ENCODE data around the gene COMP.

COMP gene

DNA sequence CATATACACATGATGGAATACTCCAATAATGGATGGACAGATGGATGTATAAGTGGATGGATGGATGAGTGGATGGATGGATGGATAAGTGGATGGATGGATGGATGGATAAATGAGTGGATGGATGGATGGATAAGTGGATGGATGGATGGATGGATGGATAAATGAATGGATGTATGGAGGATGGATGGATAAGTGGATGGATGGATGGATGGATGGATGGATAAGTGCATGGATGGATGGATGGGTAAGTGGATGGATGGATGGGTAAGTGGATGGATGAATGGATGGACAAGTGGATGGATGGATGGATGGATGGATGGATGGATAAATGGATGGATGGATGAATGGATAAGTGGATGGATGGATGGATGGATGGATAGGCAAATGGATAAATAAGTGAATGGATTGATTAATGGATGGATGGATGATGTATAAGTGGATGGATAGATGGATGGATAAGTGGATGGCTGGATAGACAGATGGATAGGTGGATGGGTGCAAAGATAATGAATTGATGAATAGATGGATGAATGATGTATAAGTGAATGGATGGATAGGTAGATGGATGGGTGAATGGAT, 8.4 kb upstream of the COMP start:
- no peak overlapping the region for H3K9ac ChIP-seq
- no peaks in the 10 kb centered on the region for H3K79me2 ChIP-seq
- H2AFZ ChIP-seq = no peak overlapping the region
- H3K4me1 ChIP-seq = no peaks in the 10 kb centered on the region
- no peaks in the 10 kb centered on the region for H3K27me3 ChIP-seq (ENCODE audit: control insufficient read depth, insufficient read depth, low read length)
- no peak overlapping the region for H3K4me2 ChIP-seq (ENCODE audit: low read length)
- H3K9me3 ChIP-seq (ENCODE audit: control insufficient read depth, low read length) = no peaks in the 10 kb centered on the region
- H3K27ac ChIP-seq = no peak overlapping the region
- H3K36me3 ChIP-seq (ENCODE audit: control insufficient read depth, insufficient read depth, low read length) = no peaks in the 10 kb centered on the region
- TF ChIP-seq, protein P1, sequence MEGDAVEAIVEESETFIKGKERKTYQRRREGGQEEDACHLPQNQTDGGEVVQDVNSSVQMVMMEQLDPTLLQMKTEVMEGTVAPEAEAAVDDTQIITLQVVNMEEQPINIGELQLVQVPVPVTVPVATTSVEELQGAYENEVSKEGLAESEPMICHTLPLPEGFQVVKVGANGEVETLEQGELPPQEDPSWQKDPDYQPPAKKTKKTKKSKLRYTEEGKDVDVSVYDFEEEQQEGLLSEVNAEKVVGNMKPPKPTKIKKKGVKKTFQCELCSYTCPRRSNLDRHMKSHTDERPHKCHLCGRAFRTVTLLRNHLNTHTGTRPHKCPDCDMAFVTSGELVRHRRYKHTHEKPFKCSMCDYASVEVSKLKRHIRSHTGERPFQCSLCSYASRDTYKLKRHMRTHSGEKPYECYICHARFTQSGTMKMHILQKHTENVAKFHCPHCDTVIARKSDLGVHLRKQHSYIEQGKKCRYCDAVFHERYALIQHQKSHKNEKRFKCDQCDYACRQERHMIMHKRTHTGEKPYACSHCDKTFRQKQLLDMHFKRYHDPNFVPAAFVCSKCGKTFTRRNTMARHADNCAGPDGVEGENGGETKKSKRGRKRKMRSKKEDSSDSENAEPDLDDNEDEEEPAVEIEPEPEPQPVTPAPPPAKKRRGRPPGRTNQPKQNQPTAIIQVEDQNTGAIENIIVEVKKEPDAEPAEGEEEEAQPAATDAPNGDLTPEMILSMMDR (IDR thresholded peaks at IDR 0.05) = no peak
- no peak overlapping the region for H3K4me3 ChIP-seq (ENCODE audit: low read depth, low read length)

DNA sequence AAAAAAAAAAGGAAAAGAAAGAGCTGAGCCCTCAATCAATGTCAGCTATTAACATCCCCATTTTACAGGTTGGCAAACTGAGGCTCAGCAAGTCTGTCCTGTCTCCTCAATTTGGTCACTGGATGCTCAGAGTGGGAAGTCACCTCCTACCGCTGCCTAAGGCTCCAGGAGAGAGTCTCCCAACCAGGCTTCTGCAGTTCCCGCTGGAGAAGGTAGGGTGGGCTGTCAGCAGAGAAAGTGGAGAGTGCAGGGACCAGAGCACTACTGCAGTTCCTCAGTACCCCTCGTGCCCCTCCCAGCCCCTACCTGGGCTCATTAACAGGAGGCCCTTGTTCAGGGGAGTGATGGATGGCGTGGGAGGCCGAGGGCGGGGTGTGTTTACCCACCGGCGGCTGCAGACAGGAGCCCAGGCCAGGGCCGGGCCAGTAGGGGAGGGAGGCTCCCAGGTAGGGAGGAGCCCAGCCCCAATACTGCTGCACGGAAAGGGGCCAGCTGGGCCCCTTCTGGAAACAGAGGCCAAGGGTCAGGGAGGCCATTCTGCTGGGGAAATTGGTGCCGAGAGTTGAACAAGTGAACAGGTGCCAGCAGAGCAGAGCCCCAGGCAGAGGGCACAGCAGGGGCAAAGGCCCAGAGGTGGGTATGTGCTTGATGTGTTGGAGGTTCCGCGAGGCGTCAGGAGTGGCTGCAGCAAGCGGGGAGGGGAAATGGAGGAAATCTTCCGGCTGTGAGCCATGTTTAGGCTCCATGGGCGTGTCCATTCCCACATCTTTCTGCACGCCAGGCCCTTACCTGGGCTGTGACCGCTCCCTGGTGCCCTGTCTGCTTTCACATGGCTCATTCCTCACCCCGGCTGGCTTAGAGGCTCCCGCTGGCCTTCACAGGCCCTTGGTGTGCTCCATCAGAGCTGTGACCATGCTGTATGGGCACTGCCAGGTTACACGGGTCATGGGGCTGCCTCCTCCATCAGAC, 7.6 kb upstream of the COMP start:
- H3K4me2 ChIP-seq (ENCODE audit: low read length) = no peak overlapping the region
- no peaks in the 10 kb centered on the region for H3K36me3 ChIP-seq (ENCODE audit: control insufficient read depth, insufficient read depth, low read length)
- H2AFZ ChIP-seq = no peak overlapping the region
- H3K4me1 ChIP-seq = no peaks in the 10 kb centered on the region
- no peak overlapping the region for H3K27ac ChIP-seq
- H3K9ac ChIP-seq = no peak overlapping the region
- H3K4me3 ChIP-seq (ENCODE audit: low read depth, low read length) = no peak overlapping the region
- TF ChIP-seq, protein P1 (IDR thresholded peaks at IDR 0.05) = no peak
- H3K79me2 ChIP-seq = no peaks in the 10 kb centered on the region
- no peaks in the 10 kb centered on the region for H3K27me3 ChIP-seq (ENCODE audit: control insufficient read depth, insufficient read depth, low read length)
- no peaks in the 10 kb centered on the region for H3K9me3 ChIP-seq (ENCODE audit: control insufficient read depth, low read length)

DNA sequence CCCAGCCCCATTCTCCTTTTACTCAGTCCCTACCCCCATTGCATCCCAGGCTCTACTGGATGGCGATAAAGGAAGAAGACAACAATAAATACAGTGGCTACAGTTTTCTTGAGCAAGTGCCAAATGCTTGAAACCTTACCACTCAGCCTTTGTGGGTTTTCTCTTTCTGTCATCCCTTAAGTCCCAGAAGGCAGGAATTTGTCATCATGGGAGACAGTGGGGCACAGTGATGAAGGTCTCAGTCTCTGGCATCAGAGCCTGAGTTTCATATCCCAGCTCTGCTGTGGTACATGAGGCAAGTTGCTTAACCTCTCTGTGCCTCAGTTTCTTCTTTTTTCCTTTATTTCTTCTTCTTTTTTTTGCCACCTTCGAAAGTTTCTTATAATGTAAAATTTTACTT, 5.1 kb upstream of the COMP start:
- Histone ChIP-seq H3K36me3 (ENCODE audit: control insufficient read depth, insufficient read depth, low read length) (no peaks in the 10 kb centered on the region), H3K9me3 (ENCODE audit: control insufficient read depth, low read length) (no peaks in the 10 kb centered on the region), H2AFZ (no peak overlapping the region), H3K4me2 (ENCODE audit: low read length) (no peak overlapping the region), H3K27ac (no peak overlapping the region), H3K27me3 (ENCODE audit: control insufficient read depth, insufficient read depth, low read length) (no peaks in the 10 kb centered on the region), H3K79me2 (no peaks in the 10 kb centered on the region), H3K9ac (no peak overlapping the region), H3K4me1 (no peaks in the 10 kb centered on the region), H3K4me3 (ENCODE audit: low read depth, low read length) (no peak overlapping the region)
- TF ChIP-seq, protein P1 (IDR thresholded peaks at IDR 0.05) = no peak

DNA sequence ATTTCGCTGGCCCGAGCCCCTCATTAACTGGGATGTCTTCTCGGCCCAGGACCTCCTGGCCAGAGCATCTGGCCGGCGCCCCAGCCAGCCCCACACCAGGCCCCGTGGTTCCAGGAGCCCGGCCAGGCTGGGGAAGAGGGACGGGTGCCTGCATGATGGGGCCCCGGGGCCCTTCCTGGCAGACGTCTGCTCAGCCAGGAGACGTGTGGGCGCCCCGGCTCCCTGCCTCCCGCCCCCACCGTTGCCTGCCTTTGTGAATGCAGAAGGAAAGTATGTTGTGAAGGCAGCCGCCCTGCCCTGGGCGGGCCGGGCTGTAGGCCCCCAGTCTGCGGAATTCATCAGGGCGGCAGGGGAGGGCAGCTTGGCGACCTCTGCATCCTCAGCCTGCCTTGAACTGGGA, 4.4 kb upstream of the COMP start:
- no peak overlapping the region for H3K4me2 ChIP-seq (ENCODE audit: low read length)
- H3K4me3 ChIP-seq (ENCODE audit: low read depth, low read length) = no peak overlapping the region
- H3K4me1 ChIP-seq = no peaks in the 10 kb centered on the region
- TF ChIP-seq, protein P1 (IDR thresholded peaks at IDR 0.05) = no peak
- no peaks in the 10 kb centered on the region for H3K9me3 ChIP-seq (ENCODE audit: control insufficient read depth, low read length)
- no peaks in the 10 kb centered on the region for H3K79me2 ChIP-seq
- no peak overlapping the region for H2AFZ ChIP-seq
- no peak overlapping the region for H3K27ac ChIP-seq
- H3K27me3 ChIP-seq (ENCODE audit: control insufficient read depth, insufficient read depth, low read length) = peaks cover 2% of the 10 kb centered on the region
- H3K36me3 ChIP-seq (ENCODE audit: control insufficient read depth, insufficient read depth, low read length) = no peaks in the 10 kb centered on the region
- H3K9ac ChIP-seq = no peak overlapping the region

Data from parathyroid adenoma (tissue), 2 donors.